ENCODE measurements around the gene C4BPB. TPM values are rescaled to one million over a fixed set of nuclear protein-coding genes. Genes with fewer than 3 reads are reported as not detected.

Gene C4BPB
- total RNA-seq, 1 experiment from 2014 or later: not detected

DNA sequence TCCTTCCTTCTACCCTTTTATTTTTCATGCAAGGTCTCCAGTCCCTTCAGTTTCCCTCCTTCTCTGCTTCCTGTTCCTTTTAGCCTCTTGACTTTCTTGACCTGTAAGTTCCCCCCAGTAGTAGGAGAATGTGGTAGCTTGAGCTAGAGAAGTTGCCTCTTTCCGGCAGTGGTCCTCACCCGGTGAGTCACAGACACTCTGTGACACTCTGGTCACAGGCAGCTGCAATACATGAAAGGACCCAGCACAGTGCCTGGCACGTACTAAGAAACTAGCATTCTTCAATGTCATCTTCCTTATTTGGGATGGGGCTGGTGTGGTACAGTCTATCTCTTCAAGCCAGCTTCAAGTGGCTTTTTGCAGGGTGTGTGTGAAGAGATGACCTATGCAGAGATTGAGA is 19.6 kb upstream of the C4BPB start:
- no peak overlapping the region for H3K9ac ChIP-seq (ENCODE audit: low read length)
- H3K27ac ChIP-seq (ENCODE audit: low read length): no peak overlapping the region
- no TSS peak for BruUV-seq (replicated peaks)
- H3K4me3 ChIP-seq (ENCODE audit: low read length): no peak overlapping the region
- no peaks in the 10 kb centered on the region for H3K27me3 ChIP-seq (ENCODE audit: low read length)
- no peak for TF ChIP-seq EZH2phosphoT487 (IDR thresholded peaks at IDR 0.05; ENCODE audit: borderline replicate concordance, low read length)
- TF ChIP-seq EZH2 (IDR thresholded peaks at IDR 0.05; ENCODE audit: low read length, unreplicated experiment): no peak
- TF ChIP-seq, protein P1, sequence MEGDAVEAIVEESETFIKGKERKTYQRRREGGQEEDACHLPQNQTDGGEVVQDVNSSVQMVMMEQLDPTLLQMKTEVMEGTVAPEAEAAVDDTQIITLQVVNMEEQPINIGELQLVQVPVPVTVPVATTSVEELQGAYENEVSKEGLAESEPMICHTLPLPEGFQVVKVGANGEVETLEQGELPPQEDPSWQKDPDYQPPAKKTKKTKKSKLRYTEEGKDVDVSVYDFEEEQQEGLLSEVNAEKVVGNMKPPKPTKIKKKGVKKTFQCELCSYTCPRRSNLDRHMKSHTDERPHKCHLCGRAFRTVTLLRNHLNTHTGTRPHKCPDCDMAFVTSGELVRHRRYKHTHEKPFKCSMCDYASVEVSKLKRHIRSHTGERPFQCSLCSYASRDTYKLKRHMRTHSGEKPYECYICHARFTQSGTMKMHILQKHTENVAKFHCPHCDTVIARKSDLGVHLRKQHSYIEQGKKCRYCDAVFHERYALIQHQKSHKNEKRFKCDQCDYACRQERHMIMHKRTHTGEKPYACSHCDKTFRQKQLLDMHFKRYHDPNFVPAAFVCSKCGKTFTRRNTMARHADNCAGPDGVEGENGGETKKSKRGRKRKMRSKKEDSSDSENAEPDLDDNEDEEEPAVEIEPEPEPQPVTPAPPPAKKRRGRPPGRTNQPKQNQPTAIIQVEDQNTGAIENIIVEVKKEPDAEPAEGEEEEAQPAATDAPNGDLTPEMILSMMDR (conservative IDR thresholded peaks at IDR 0.05; ENCODE audit: low read depth, low read length): no peak
- CTCF ChIA-PET: no interaction called here
- DNase-seq (no peak), ATAC-seq (no peak)
- H3K9me2 ChIP-seq (replicated peaks; ENCODE audit: low read length): no peaks in the 10 kb centered on the region
- H3K4me2 ChIP-seq (ENCODE audit: low read length): no peak overlapping the region
- H2AFZ ChIP-seq (ENCODE audit: low read length): no peak overlapping the region
- no peaks in the 10 kb centered on the region for H3K9me3 ChIP-seq (ENCODE audit: low read length)
- no peaks in the 10 kb centered on the region for H3F3A ChIP-seq (ENCODE audit: low read length, unreplicated experiment)
- peaks cover 10% of the 10 kb centered on the region for H3K4me1 ChIP-seq (ENCODE audit: insufficient read depth, low read length)
- peaks cover 77% of the 10 kb centered on the region for H3K36me3 ChIP-seq (ENCODE audit: low read depth, low read length)
- intact Hi-C loops (cut with micrococcal nuclease): no loop called here
- POLR2A ChIA-PET (ENCODE audit: unreplicated experiment): interaction anchor here (0.7 kb wide), 1 partner anchor 265 kb away, joined by 6 read pairs; no protein-coding TSS in a partner anchor
- H4K20me1 ChIP-seq (ENCODE audit: low read length): no peaks in the 10 kb centered on the region
- H3K79me2 ChIP-seq (ENCODE audit: low read length): no peaks in the 10 kb centered on the region

DNA sequence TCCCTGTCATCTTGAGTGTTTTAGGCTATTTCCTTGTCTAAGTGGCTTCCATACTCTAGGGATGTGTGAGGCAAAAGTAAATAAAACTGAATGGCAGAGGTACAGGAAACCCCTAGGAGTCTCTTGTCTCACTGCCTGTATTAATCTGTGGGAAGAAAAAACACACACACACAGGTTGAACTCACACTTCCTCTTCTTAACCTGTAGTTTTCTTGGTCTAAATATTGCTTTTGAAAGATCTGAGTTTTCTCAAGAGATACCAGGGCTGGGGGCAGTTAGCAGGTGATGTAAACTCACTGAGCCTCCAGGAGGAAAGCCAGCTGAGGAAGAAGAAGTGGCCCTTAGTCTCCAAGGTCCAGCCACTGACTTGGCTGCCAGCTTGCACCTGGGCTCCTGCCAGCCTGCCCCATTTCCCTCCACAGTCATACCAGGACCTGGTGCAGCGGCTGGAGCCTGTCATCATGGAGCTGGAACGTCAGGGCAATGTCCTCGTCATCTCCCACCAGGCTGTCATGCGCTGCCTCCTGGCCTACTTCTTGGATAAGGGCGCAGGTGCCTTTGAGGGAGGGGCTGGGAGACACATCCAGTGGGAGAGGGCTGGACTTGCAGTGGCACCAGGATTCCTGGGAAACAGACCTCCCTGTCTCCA is 18.7 kb upstream of the C4BPB start:
- ATAC-seq: no peak
- POLR2A ChIA-PET (ENCODE audit: unreplicated experiment): no interaction called here

DNA sequence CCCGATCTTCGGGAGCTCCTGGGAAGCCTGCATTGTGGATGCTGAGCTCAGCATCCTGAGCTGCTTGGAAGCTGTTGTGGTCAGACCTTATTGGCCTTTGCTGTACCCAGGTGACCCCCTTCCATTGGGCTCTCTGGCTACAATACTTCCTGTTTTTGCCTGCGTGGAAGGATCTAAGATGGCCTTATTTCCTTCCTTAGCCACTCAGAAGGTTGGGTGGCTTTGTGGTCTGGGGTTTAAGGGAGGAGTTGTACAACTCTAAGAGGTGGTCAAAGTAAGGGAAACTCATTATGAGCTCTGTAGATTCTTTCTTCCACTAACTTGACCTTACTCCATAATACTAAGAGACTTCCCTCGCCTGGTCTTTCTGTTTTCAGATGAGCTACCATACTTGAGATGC is 17.8 kb upstream of the C4BPB start:
- no peak overlapping the region for H3K9ac ChIP-seq (ENCODE audit: low read length)
- no peaks in the 10 kb centered on the region for H3K79me2 ChIP-seq (ENCODE audit: low read length)
- peaks cover 16% of the 10 kb centered on the region for H3K4me1 ChIP-seq (ENCODE audit: insufficient read depth, low read length)
- peaks cover 6% of the 10 kb centered on the region for H3F3A ChIP-seq (ENCODE audit: low read length, unreplicated experiment)
- no peaks in the 10 kb centered on the region for H3K9me3 ChIP-seq (ENCODE audit: low read length)
- DNase-seq (no peak), ATAC-seq (no peak)
- H4K20me1 ChIP-seq (ENCODE audit: low read length): no peaks in the 10 kb centered on the region
- no TSS peak for BruUV-seq (replicated peaks)
- TF ChIP-seq, protein P1 (conservative IDR thresholded peaks at IDR 0.05; ENCODE audit: low read depth, low read length): no peak
- no peak for TF ChIP-seq EZH2phosphoT487 (IDR thresholded peaks at IDR 0.05; ENCODE audit: borderline replicate concordance, low read length)
- no peak for TF ChIP-seq EZH2 (IDR thresholded peaks at IDR 0.05; ENCODE audit: low read length, unreplicated experiment)
- H3K9me2 ChIP-seq (replicated peaks; ENCODE audit: low read length): no peaks in the 10 kb centered on the region
- peaks cover 75% of the 10 kb centered on the region for H3K36me3 ChIP-seq (ENCODE audit: low read depth, low read length)
- CTCF ChIA-PET: no interaction called here
- no peak overlapping the region for H3K4me3 ChIP-seq (ENCODE audit: low read length)
- no peak overlapping the region for H3K4me2 ChIP-seq (ENCODE audit: low read length)
- intact Hi-C loops (cut with micrococcal nuclease): no loop called here
- H3K27ac ChIP-seq (ENCODE audit: low read length): no peak overlapping the region
- H2AFZ ChIP-seq (ENCODE audit: low read length): no peak overlapping the region
- POLR2A ChIA-PET (ENCODE audit: unreplicated experiment): no interaction called here
- no peaks in the 10 kb centered on the region for H3K27me3 ChIP-seq (ENCODE audit: low read length)

More for the DNA sequence above, 18.7 kb upstream of the C4BPB start:
- Histone ChIP-seq H3K79me2 (ENCODE audit: low read length) (no peaks in the 10 kb centered on the region), H4K20me1 (ENCODE audit: low read length) (no peaks in the 10 kb centered on the region), H3K9me2 (replicated peaks; ENCODE audit: low read length) (no peaks in the 10 kb centered on the region), H3F3A (ENCODE audit: low read length, unreplicated experiment) (peaks cover 6% of the 10 kb centered on the region), H3K4me1 (ENCODE audit: insufficient read depth, low read length) (peaks cover 16% of the 10 kb centered on the region), H3K9ac (ENCODE audit: low read length) (no peak overlapping the region), H3K9me3 (ENCODE audit: low read length) (no peaks in the 10 kb centered on the region), H3K27ac (ENCODE audit: low read length) (no peak overlapping the region), H2AFZ (ENCODE audit: low read length) (no peak overlapping the region), H3K27me3 (ENCODE audit: low read length) (no peaks in the 10 kb centered on the region), H3K4me2 (ENCODE audit: low read length) (no peak overlapping the region), H3K36me3 (ENCODE audit: low read depth, low read length) (peaks cover 76% of the 10 kb centered on the region), H3K4me3 (ENCODE audit: low read length) (no peak overlapping the region)
- BruUV-seq (replicated peaks): no TSS peak
- CTCF ChIA-PET: no interaction called here
- intact Hi-C loops (cut with micrococcal nuclease): no loop called here
- no peak for TF ChIP-seq EZH2 (IDR thresholded peaks at IDR 0.05; ENCODE audit: low read length, unreplicated experiment)
- TF ChIP-seq EZH2phosphoT487 (IDR thresholded peaks at IDR 0.05; ENCODE audit: borderline replicate concordance, low read length): no peak
- TF ChIP-seq, protein P1 (conservative IDR thresholded peaks at IDR 0.05; ENCODE audit: low read depth, low read length): no peak
- DNase-seq: no peak
